CD4-positive, alpha-beta T cell treated with Interleukin-17A for 4 hours (primary cell): ENCODE measurements around the gene NUDT16L1.
A peak's percentile ranks its signal among the peaks of the same experiment; 100 is the strongest.

Experiments used
- DNase-seq: peaks from one replicate; pipeline ENCODE4 v3.0.0-alpha.2; 2020; ENCODE audit warnings: mixed read lengths

The NUDT16L1 gene

DNA sequence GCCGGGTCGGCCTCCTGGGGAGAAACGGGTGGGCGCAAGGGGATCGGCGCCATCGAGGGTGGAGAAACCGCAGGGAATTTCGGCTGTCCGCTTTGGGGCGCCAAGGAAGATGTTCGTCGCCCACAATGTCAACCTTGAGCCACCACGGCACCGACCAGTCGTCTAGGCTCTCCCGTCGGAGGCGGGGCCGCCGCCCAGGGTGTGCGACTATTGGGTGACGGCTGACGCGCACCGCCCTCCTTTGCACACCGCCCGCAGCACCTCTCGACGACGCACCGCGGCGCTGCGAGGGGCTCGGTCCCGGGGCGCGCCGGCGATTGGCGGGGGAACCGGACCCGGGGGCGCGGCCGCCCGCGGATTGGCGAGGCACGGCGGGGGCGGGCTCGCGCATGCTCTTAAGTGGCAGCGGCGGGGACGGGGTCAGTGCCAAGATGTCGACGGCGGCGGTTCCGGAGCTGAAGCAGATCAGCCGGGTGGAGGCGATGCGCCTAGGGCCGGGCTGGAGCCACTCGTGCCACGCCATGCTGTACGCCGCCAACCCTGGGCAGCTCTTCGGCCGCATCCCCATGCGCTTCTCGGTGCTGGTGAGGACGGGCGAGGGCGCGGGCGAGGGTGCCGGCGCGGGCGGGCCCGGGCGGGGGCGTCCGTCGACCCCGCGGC lies at the start of gene NUDT16L1:
NUDT16L1 (plus strand) TSS at position 267 of the 660 bp plus-strand sequence; CDS start at position 432, 165 bp downstream.
- peak; percentile 98 for DNase-seq

DNA sequence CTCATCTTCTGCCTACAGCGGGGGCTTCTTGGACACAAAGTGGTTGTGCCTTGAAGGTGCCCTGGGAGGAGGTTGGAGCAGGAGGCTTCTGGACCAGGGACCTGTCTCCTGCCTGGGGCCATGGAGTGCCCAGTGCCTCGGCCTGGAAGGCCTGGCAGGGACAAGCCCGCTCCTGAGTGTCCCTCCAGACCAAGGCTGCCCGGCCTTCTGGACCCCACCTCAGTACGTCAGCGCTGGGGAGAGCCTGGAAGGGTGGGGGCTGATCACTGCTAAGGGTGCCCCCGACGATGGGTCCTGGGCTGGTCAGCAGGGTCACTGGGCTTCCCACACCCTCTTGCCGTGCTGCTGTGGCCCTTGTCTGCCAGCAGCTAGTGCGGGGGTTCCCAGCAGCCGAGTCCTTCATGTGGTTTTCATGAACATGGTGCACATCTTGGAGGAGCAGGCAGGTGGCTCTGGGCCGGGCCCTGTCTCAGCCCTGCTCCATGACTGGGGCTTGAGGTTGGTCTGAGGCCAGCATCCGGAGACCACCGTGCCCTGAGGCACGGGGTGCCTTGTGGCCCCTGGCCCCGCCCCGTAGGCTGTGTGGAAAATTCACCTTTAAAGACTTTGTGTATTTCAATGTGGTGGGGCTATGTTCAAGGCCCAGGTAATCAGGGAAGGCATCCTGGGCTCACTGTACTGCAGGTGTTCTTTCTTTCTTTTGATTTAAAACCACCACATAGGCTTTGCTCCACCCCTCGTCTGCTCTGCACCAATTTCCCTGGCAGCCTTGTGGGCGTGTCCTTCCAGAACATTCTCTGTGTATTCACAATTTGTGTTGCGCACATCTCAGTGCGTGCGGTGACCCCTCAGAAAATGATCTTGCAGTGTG lies 46.4 kb upstream of the NUDT16L1 start:
- peak; percentile 30 for DNase-seq

DNA sequence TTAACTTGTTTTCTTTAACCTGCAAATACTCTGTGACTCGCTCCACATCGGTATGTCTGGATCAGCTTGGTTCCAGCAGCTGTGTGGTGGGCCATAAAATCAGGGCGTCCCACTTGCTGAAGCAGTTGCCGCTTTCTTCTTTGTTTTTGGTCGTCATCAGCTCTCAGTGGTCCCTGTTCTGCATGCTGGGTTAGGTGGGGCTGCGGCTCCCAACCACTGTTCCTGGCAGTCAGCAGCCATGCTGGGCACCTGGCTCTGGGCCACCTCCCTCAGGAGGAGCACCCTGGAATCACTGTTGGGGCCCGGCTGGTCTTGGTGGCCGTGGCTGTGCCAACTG lies 45.8 kb upstream of the NUDT16L1 start:
- no peak for DNase-seq

DNA sequence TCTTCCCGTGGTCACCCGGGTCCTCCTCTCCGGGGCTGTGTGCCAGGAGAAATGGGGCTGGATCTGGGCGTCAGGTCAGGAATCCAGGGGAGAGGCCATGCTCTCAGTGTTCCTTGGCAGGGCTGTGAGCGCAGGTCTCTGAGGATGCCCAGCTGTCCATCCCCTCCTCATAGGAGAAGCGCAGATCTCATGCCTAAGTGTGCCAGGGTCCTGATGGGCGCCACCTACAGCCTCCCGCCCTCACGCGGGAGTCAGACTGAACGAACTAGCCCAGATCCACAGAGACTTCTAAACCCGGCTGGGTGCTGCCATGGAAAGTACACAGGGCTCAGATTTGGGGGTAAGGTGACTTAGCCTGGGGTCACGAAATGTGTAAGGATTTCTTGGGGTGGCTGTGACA lies 44.4 kb upstream of the NUDT16L1 start:
- no peak for DNase-seq

DNA sequence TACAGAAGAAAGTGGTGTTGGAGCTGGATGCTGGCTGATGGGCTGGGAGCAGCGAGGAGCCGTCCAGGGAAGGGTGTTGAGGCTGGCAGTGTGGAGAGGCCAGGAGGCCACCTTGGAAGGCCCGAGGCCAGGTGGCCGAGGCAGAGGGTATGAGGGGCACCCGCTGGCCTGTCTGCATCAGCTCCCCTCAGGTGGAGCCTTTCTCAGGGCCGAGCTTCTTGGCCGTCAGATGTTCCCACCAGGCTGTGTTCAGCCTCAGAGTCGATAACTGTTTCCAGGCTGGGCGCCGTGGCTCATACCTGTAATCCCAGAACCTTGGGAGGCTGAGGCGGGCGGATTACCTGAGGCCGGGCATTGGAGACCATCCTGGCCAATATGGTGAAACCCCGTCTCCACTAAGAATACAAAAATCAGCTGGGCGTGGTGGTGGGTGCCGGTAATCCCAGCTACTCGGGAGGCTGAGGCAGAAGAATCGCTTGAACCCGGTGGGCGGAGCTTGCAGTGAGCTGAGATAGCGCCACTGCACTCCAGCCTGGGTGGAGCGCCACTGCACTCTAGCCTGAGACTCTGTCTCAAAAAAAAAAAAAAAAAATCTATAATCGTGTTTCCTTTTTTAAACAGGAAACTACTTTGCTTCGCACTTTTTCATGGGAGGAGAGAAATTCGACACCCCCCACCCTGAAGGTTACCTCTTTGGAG lies 43.5 kb upstream of the NUDT16L1 start:
- peak; percentile 28 for DNase-seq

DNA sequence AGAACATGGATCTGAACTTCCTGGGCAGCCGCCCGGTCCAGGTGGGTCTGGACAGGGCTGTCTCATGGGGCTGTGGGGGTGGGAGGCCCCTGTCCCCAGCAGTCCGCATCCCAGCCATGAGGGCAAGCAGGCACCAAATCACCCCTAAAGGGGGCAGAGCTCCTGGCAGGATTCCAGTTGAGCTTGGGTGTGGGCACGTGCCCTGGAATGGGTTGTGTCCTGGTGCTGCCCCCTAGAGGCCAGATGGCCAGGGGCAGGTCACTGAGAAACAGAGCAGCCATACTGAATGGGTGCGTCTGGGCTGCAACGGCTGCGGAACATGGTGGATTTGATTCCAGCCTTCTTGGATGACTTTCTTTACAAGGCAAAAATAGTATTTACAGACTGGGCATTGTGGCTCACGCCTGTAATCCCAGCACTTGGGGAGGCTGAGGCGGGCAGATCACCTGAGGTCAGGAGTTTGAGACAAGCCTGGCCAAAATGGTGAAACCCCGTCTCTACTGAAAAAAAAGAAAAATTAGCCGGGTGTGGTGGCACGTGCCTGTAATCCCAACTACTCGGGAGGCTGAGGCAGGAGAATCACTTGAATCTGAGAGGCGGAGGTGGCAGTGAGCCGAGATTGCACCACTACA lies 42.8 kb upstream of the NUDT16L1 start:
- DNase-seq: peak; percentile 81

DNA sequence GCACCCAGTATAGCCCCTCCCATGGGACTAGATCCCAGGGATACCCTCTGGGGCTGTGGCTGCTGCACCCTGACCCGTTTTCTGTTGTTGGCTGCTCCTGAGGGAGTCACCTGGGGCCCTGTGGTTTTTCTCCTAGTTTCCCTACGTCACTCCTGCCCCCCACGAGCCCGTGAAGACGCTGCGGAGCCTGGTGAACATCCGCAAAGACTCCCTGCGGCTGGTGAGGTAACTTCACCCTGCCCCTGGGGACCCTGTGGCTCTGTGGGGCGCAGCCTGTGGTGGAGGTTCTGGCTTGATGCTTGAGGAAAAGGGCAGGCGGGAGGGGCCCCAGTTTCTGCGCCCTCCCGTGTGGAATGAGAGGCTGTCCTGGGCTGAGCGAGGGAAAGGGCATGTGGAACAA lies 41.5 kb upstream of the NUDT16L1 start:
- DNase-seq: no peak

DNA sequence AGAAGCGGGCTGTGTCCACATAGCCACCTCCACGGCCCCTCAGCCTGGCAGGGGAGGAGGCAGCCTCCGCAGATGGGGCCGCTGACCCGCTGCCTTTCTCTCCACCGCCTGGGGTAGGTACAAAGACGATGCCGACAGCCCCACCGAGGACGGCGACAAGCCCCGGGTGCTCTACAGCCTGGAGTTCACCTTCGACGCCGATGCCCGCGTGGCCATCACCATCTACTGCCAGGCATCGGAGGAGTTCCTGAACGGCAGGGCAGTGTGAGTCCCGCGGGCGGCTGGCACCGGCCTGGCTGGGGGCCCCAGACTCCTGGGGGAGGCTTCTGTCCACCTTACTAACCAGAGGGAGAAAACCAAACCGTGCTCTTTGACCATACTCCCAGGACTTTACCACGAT lies 40.8 kb upstream of the NUDT16L1 start:
- no peak for DNase-seq

DNA sequence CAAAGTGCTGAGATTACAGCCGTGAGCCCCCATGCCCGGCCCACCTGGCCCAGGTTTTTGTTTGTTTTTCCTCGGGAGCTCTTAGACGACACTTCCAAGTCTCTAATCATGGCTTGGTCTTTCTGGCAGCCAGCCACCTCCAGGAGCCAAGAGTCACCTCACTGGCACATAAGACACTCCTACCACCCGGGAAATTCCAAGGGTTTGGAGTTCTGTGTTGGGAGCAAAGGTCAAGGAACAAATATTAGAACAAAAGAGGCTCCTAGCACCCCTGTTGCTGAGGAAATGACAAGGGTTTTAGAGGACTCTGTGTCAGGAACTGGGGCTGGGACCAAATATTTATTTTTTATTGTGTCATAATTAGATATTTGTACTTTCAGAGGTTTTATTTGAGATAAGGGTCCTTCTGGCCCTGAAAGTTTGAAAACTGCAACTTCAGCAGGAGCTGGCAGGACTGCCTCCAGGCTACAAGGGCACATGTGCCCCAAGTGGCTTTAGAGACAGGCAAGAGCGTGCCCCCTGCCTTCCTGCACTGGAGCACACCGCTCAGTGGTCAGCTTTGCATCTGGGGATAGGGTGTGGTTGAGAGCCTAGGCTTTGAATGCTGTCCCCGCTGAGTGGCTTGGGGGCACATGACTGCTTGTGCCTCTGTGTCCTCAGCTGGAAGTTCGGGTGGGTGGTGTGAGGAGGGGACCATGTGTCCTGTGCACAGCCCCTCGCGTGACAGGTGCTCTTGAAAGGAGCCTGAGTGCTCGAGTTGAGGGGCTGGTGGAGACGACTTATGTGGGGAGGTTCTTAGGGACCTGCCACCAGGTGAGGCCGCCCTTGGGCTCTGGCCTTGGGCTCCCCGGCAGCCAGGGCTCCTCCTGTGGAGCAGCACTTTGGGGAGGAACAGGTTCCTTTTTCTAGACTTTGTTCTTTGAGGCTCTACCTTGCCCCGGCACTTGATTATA lies 39.1 kb upstream of the NUDT16L1 start:
- no peak for DNase-seq

DNA sequence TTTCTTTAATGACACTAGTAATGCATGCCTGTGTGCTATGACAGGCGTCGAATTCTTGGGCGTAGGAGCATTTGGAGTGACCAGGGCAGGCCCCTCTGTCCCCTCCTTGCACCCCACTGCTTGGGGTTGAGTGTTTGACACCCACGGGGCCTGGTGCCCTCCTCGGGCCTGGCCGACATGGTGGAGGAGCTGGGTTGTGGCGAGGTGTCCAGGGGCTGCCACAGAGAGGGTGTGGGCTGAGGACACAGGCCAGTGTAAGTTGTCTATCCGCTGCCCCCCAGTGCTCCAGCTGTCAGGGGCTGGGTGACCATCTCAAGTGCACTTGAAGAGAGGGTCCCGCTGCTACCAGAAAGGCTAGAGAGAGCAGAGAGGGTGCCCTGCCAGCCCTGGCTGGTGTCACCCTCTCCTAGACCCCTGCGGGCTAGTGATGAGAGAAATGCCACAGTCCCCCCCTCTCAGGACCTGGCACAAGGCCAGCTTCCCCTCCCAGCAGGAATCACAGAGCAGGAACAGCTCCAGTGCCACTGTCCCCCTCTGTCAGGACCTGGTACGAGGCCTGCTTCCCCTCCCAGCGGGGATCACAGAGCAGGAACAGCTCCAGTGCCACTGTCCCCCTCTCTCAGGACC lies 38.3 kb upstream of the NUDT16L1 start:
- no peak for DNase-seq

DNA sequence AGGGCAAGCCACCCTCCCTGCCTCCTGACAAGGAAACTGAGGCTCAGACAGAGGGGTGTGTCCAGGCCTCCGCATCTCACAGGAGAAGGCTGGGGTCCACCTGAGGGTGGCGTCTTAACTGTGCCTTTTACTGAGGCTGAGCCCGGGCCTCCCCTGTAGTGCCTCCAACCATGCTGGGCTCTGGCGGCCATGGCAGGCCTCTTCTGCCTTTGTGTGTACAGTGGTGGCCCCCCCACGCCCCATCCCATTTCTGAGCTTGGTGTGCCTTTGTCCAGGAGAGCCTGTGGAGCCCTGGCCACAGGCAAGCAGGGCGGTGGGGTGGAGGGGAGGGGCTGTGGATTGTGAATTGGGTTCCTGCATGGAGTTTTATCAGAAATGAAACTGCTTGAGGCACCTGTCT lies 37.6 kb upstream of the NUDT16L1 start:
- DNase-seq: no peak

DNA sequence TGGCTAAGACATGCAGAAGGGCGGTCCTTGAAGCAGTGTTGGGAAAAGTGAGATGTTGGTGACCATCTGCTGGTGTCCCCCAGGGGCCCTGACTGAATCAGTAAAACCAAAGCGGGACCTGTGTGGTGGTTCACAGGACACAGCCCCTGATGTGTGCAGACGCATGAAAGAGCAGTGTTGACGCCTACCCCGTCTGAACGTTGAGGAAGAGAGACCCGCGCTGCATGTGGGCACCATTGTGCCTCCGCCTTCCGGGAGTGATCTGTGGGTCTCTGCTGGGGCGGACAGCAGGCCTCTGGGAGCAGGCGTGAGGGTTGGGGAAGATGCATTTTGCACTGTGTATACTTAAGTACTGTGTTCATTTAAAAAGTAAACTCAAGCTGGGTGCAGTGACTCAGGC lies 37.1 kb upstream of the NUDT16L1 start:
- no peak for DNase-seq

DNA sequence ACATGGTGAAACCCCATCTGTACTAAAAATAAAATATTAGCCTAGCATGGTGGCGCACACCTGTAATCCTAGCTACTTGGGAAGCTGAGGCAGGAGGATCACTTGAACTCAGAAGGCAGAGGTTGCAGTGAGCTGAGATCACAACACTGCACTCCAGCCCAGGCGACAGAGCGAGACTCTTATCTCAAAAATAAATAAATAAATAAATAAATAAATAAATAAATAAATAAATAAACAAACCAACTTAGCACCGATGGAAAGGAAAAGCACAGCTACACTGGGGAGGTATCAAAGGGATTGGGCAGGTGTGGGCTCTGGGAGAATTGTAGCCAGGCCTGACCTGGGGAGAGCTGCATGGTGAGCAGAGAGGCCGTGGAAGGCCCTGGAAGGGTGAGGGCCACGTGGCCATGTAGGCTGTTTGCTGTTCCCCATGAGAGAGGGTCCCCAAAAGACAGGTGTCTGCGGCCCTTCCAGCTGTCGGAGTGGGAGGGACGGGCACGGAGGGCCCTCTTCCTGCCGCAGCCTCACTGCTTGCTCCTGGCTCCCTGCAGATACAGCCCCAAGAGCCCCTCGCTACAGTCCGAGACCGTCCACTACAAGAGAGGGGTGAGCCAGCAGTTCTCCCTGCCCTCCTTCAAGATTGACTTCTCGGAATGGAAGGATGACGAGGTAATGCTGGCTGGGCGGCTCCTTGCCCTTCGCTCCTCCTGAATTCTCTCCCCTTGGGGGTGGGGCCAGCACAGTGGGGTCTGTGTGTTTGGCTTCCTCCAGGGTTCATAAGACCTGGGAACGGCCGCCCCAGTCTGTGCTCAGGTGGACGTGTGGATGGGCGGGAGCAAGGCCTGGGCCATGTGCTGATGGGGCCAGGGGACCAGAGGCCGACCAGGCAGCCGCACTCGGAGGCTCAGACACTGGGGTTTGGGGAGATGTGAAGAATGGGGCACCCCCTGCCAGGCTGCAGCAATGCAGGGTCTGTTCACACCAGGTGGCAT lies 36.4 kb upstream of the NUDT16L1 start:
- DNase-seq: no peak

DNA sequence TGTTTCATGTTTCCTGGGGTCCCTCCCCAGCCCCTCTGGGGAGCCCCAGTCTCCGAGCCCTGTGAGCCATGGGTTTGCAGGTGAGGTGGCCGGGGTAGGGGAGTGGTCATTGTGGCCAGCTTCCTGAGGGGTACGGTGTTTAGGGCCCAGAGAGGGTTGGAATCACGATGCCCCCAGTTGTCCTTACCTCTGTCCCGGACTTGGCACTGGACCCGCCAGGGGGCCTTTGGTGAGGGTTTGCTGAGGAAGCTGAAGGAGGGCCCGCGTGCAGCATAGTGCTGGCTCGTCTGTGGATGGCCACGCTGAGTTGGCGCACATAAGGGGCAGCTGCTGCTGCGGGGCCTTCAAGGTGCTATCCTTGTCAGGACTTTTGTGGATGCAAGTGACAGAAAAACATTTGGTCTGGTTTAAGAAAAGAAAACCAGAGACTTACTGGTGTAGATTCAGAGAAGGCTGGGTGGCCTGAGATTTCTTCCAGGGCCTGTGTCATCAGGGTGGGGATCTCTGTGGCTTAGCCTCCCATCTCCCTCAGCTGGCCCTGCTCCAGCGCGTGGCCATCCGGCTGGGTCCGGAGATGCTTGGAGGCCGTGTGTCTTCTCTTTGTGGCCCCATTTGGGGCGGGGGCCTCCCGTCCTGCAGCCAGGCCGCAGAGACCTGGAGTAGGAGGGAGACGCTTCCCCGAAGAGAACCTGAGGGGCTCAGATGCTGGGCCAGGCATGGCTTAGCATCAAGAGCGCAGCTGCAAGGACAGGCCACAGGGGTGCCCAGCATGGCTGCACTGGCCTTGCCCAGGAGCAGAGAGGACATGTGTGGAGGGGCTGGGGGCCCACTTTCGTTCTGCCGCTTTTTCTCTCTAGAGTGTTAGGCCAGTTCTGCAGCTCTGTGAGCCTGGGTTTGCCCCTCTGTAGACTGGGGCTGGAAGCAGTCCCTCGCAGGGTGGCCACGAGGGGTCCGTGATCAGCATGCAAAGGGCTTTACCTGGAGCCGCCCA lies 33.7 kb upstream of the NUDT16L1 start:
- DNase-seq: no peak

DNA sequence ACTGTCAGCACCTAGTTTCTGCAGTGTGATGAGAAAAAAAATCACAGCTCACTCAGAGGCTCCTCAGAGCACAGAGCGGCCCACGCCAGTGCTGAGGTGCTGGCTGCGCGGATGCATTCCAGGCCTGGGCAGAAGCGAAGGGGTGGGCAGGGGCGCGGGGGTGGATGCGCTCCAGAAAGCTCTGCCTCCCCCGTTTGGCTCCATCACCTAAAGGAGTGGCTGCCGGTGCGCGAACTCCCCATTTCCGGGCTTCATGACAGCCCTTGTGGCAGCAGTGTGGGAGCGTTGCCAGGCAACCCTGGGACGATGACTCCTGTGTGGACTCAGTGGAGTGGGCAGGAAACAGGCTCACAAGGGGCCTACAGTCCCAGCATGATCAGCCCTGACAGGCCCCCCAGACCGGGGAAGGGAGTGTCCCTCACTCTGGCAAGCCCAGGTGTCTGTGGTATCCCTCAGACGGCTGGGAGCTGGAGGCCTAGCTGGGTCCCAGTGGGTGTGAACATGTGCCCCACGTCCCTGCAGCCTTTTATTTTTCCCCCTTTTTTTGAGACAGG lies 32.8 kb upstream of the NUDT16L1 start:
- peak; percentile 79 for DNase-seq

DNA sequence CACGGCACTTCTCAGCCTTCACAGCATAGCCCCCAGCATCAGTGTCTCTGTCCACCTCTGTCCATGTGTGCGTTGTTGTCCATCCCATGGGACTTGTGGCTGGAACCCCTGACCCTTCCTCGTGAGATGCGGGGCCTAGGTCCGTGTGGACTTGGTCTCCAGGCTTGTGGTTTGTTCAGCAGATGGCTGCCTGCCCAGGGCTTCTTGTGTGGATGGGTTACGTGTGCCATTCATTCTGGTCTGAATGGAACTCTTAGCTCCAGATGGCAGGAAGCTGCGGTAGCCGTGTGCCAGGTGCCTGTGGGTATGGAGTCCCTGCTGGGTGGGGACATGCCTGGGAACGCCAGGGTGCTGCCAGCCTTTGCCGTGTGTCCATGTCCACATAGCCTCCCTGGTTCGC lies 31.7 kb upstream of the NUDT16L1 start:
- no peak for DNase-seq

DNA sequence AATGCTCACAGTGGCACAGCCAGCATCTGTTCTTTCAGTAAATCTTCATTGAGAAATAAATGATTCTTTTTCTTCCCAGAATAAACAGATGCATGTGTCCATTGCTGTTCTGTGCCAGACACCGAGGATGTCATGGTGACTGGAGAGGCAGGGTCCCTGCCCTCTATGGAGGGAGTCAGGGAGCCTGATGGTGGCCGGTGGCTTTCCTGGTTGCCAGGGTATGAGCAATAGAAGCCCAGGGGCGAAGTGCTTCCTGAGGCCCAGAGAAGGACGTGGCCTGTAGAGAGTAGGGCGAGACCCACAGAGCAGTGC lies 29.9 kb upstream of the NUDT16L1 start:
- no peak for DNase-seq

DNA sequence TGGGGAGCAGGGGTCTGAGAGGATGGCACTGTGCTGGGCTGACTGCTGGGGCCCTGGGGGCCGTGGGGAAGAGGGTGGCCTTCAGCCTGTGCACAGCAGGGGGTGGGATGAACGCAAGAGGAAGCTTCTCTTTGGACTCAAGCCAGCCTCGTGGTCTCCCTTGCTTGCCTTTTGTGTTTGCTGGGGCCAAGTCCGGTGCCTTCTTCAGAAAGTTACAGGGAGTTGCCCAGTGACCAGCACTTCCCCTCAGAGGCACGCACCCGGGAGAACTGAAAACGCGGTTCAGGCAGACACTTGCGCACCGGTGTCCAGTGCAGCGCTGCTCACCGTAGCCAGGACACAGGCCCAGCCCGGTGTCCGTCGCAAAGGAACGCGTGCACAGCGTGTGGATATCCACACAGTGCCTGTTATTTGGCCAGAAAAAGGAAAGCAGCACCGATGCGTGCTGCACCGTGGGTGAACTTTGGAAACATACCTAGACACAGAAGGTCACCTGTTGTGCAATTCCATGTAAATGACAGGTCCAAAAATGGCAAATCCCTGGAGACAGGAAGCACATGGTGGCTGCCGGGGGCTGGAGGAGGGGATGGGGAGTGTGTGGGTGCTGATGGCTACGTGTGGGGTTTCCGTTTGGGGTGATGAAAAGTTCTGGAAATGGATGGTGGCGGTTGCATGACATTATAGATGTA lies 29.4 kb upstream of the NUDT16L1 start:
- peak; percentile 28 for DNase-seq
